Breast epithelium (tissue), 3 donors: Measurements from ENCODE around the gene SSR3.

Source experiments
- CTCF ChIP-seq, 3 donors: fragments of 450-650 bp; IDR thresholded peaks; one replicate each; pipeline ENCODE4 v1.5.1; 2016 to 2017; ENCODE audit warnings: antibody characterized with exemption in 3 of 3, mild to moderate bottlenecking in 3 of 3, moderate library complexity in 3 of 3
- POLR2AphosphoS5 ChIP-seq, 3 donors: sonication (generic); formaldehyde crosslinking; IDR thresholded peaks; one replicate each; pipeline ENCODE4 v1.6.1; 2017; ENCODE audit warnings: antibody characterized with exemption in 3 of 3

GRCh38 chr3:156533205-156533604 lies 21.7 kb downstream of the SSR3 start:
- TF ChIP-seq CTCF (IDR thresholded peaks at IDR 0.05) (no peak), POLR2AphosphoS5 (IDR thresholded peaks at IDR 0.05) (no peak)
